B cell (primary cell): Measurements from ENCODE around the gene GARRE1.
"Not testable (repeated sequence)": the region's sequence is repeated elsewhere in the genome, so short reads cannot be mapped to it uniquely, and the experiment has no call there.

Source experiments
- CTCF ChIP-seq: fragments of 200-600 bp; IDR thresholded peaks from one replicate; pipeline ENCODE4 v1.8.0; 2022; ENCODE audit warnings: antibody characterized with exemption, mild to moderate bottlenecking
- EZH2 ChIP-seq: IDR thresholded peaks from 2 replicates; pipeline ENCODE4 v1.6.1; 2012; ENCODE audit warnings: borderline replicate concordance, low read depth, mild to moderate bottlenecking, moderate library complexity, low read length; ENCODE audit not compliant: insufficient read depth, poor library complexity, severe bottlenecking

DNA sequence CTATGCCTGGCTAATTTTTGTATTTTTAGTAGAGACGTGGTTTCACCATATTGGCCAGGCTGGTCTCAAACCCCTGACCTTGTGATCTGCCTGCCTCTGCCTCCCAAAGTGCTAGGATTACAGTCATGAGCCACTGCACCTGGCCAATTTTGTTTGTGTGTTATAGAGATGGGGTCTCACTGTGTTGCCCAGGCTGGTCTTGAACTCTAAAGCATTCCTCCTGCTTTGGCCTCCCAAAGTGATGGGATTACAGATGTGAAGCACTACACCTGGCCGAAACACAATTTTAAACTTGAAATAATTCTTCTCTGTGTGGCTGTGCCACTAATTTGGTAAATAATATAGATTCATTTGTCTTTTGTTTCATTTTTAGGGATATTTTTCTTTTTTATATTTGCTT, 27.1 kb downstream of the GARRE1 start:
- TF ChIP-seq CTCF, EZH2: not testable (repeated sequence)
